Panc1 (cell line): ENCODE data around the gene TTF1. TPM values are rescaled to one million over a fixed set of nuclear protein-coding genes. Genes with fewer than 3 reads are reported as not detected.

Source experiments
- ATAC-seq: fragments of 200-7000 bp; cut with Tn5 transposase; 2 replicates; pipeline ENCODE4 v1.9.1; 2020; ENCODE audit warnings: mild to moderate bottlenecking, moderate library complexity
- BruUV-seq: library from RNA; stranded (reverse); fragments of 400-500 nt; replicated peaks from 2 replicates; lab custom pipeline; 2021; lab: Mats Ljungman, UMichigan
- CTCF ChIA-PET: fragments of 300-600 bp; sonication (Branson Sonifier 250); formaldehyde crosslinking; loops from one replicate; lab custom pipeline; 2022; ENCODE audit warnings: antibody characterized with exemption; lab: Charles Lee
- POLR2A ChIA-PET: fragments of 300-600 bp; sonication (Branson Sonifier 250); formaldehyde crosslinking; loops from one replicate; lab custom pipeline; 2022; ENCODE audit warnings: antibody characterized with exemption; lab: Charles Lee
- DNase-seq: peaks from one replicate; pipeline ENCODE4 v3.0.0-alpha.2; 2010; ENCODE audit warnings: low read depth, low spot score
- H3K27ac ChIP-seq: 2 replicates; pipeline ENCODE4 v1.5.1; 2011; ENCODE audit warnings: mild to moderate bottlenecking, low read length, inconsistent platforms
- H3K27me3 ChIP-seq: fragments of 200-500 bp; sonication (Bioruptor generic); 2 replicates; pipeline ENCODE4 v1.6.0; 2014; ENCODE audit warnings: low read length, inconsistent platforms; ENCODE audit not compliant: control insufficient read depth, insufficient read depth
- H3K36me3 ChIP-seq: fragments of 200-500 bp; sonication (Bioruptor generic); 2 replicates; pipeline ENCODE4 v1.5.1; 2014; ENCODE audit warnings: inconsistent platforms, mild to moderate bottlenecking, low read length, moderate library complexity; ENCODE audit not compliant: control insufficient read depth, insufficient read depth
- H3K4me1 ChIP-seq: 2 replicates; pipeline ENCODE4 v1.5.1; 2011; ENCODE audit warnings: inconsistent platforms, mild to moderate bottlenecking, low read length, moderate library complexity; ENCODE audit not compliant: control insufficient read depth, insufficient read depth
- H3K4me3 ChIP-seq, 2 experiments: 2 replicates each; pipeline ENCODE4 v1.5.1; 2011 to 2012; ENCODE audit warnings: low read depth in 2 of 2, low read length in 2 of 2, mild to moderate bottlenecking in 2 of 2, inconsistent platforms in 1 of 2, moderate library complexity in 1 of 2
- H3K9me3 ChIP-seq: fragments of 200-500 bp; sonication (Bioruptor generic); 2 replicates; pipeline ENCODE4 v1.5.1; 2014; ENCODE audit warnings: low read depth, mild to moderate bottlenecking, inconsistent platforms, low read length, moderate library complexity; ENCODE audit not compliant: control insufficient read depth, insufficient read depth
- CTCF ChIP-seq: fragments of 450-650 bp; IDR thresholded peaks from 2 replicates; pipeline ENCODE4 v1.5.1; 2017; ENCODE audit warnings: mild to moderate bottlenecking
- POLR2AphosphoS5 ChIP-seq: IDR thresholded peaks from 2 replicates; pipeline ENCODE4 v1.6.1; 2012; ENCODE audit warnings: mild to moderate bottlenecking, low read depth, low read length, moderate library complexity
- SIN3A ChIP-seq: IDR thresholded peaks from 2 replicates; pipeline ENCODE4 v1.6.1; 2012; ENCODE audit warnings: low read depth, mild to moderate bottlenecking, low read length, moderate library complexity, borderline replicate concordance; ENCODE audit not compliant: insufficient read depth
- TCF7L2 ChIP-seq: IDR thresholded peaks from 2 replicates; pipeline ENCODE4 v1.6.1; 2011; ENCODE audit warnings: mild to moderate bottlenecking, low read depth, low read length, inconsistent platforms
- in situ Hi-C: cut with HindIII; loops from 2 replicates; pipeline ENCODE4 v1.10.0; 2016; ENCODE audit warnings: low sequenced_read_pairs, low pct_unique_long_range_greater_than_20kb
- intact Hi-C: fragments of 100-400 bp; cut with micrococcal nuclease; formaldehyde crosslinking; loops from one replicate; pipeline ENCODE4 v1.10.0; 2022; ENCODE audit not compliant: unreplicated experiment
- total RNA-seq: library from RNA; stranded (reverse); gene quantifications from one replicate; pipeline ENCODE4 v1.2.1, GENCODE V29; 2021; ENCODE audit not compliant: unreplicated experiment
- TF ChIP-seq, protein P1 (sequence below), 2 experiments: IDR thresholded peaks; 2 replicates each; pipeline ENCODE4 v1.6.1; 2011 to 2012; ENCODE audit warnings: low read depth in 2 of 2, control low read depth in 1 of 2, low read length in 1 of 2, mild to moderate bottlenecking in 1 of 2, moderate library complexity in 1 of 2; ENCODE audit not compliant: insufficient read depth in 1 of 2

The TTF1 gene
- total RNA-seq, 1 experiment from 2014 or later = 8.4 TPM

GRCh38 chr9:132369421-132369820 lies 37.2 kb downstream of the TTF1 start:
- intact Hi-C loops (no loop called here), in situ Hi-C loops (no loop called here)
- DNase-seq (no peak), ATAC-seq (no peak)
- Histone ChIP-seq H3K9me3 (no peaks in the 10 kb centered on the region), H3K4me1 (no peaks in the 10 kb centered on the region), H3K36me3 (no peaks in the 10 kb centered on the region), H3K27me3 (no peaks in the 10 kb centered on the region), H3K27ac (no peak overlapping the region), H3K4me3 (no peak overlapping the region)
- CTCF ChIA-PET = no interaction called here
- TF ChIP-seq TCF7L2 = no peak
- TF ChIP-seq, protein P1, sequence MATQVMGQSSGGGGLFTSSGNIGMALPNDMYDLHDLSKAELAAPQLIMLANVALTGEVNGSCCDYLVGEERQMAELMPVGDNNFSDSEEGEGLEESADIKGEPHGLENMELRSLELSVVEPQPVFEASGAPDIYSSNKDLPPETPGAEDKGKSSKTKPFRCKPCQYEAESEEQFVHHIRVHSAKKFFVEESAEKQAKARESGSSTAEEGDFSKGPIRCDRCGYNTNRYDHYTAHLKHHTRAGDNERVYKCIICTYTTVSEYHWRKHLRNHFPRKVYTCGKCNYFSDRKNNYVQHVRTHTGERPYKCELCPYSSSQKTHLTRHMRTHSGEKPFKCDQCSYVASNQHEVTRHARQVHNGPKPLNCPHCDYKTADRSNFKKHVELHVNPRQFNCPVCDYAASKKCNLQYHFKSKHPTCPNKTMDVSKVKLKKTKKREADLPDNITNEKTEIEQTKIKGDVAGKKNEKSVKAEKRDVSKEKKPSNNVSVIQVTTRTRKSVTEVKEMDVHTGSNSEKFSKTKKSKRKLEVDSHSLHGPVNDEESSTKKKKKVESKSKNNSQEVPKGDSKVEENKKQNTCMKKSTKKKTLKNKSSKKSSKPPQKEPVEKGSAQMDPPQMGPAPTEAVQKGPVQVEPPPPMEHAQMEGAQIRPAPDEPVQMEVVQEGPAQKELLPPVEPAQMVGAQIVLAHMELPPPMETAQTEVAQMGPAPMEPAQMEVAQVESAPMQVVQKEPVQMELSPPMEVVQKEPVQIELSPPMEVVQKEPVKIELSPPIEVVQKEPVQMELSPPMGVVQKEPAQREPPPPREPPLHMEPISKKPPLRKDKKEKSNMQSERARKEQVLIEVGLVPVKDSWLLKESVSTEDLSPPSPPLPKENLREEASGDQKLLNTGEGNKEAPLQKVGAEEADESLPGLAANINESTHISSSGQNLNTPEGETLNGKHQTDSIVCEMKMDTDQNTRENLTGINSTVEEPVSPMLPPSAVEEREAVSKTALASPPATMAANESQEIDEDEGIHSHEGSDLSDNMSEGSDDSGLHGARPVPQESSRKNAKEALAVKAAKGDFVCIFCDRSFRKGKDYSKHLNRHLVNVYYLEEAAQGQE (IDR thresholded peaks at IDR 0.05; ENCODE audit: insufficient read depth in 1 of 2, low read depth in 2 of 2, low read length in 1 of 2) = no peak
- no peak for TF ChIP-seq POLR2AphosphoS5
- no peak for TF ChIP-seq SIN3A
- TF ChIP-seq CTCF = no peak
- POLR2A ChIA-PET = no interaction called here
- BruUV-seq = no TSS peak

GRCh38 chr9:132367613-132368313 lies 38.9 kb downstream of the TTF1 start:
- TF ChIP-seq POLR2AphosphoS5 = no peak
- TF ChIP-seq TCF7L2 = no peak
- TF ChIP-seq, protein P1 (IDR thresholded peaks at IDR 0.05; ENCODE audit: insufficient read depth in 1 of 2, low read depth in 2 of 2, low read length in 1 of 2) = no peak
- TF ChIP-seq SIN3A = no peak
- no peak for TF ChIP-seq CTCF
- Histone ChIP-seq H3K4me1 (no peaks in the 10 kb centered on the region), H3K4me3 (no peak overlapping the region), H3K27ac (no peak overlapping the region), H3K9me3 (no peaks in the 10 kb centered on the region), H3K36me3 (no peaks in the 10 kb centered on the region), H3K27me3 (no peaks in the 10 kb centered on the region)
- CTCF ChIA-PET = no interaction called here
- POLR2A ChIA-PET = interaction anchor here (0.6 kb wide), 1 partner anchor 12 kb away, joined by 14 read pairs; the partner anchor contains the start of gene SETX
- BruUV-seq = no TSS peak
- in situ Hi-C loops = no loop called here
- ATAC-seq (no peak), DNase-seq (no peak)
- intact Hi-C loops = no loop called here
